GM13977 (cell line): ENCODE measurements around the gene CCDC78.
A peak's percentile ranks its signal among the peaks of the same experiment; 100 is the strongest.
"Not testable (repeated sequence)": the region's sequence is repeated elsewhere in the genome, so short reads cannot be mapped to it uniquely, and the experiment has no call there.

Source experiments
- DNase-seq: peaks from one replicate; pipeline ENCODE4 v3.0.0; 2012; ENCODE audit warnings: low spot score
- in situ Hi-C: fragments of 300-500 bp; cut with MboI; formaldehyde crosslinking; loops from one replicate; pipeline ENCODE4 v1.12.0; 2022; ENCODE audit warnings: low sequenced_read_pairs, low pct_unique_long_range_greater_than_20kb, mixed read lengths, inconsistent platforms; ENCODE audit not compliant: unreplicated experiment
- TF ChIP-seq, protein P1 (sequence below): IDR thresholded peaks from 2 replicates; pipeline ENCODE4 v1.5.1; 2012; ENCODE audit warnings: mild to moderate bottlenecking, control low read depth; ENCODE audit not compliant: insufficient read depth; ENCODE audit errors: extremely low read depth, missing control alignments

Gene CCDC78

DNA sequence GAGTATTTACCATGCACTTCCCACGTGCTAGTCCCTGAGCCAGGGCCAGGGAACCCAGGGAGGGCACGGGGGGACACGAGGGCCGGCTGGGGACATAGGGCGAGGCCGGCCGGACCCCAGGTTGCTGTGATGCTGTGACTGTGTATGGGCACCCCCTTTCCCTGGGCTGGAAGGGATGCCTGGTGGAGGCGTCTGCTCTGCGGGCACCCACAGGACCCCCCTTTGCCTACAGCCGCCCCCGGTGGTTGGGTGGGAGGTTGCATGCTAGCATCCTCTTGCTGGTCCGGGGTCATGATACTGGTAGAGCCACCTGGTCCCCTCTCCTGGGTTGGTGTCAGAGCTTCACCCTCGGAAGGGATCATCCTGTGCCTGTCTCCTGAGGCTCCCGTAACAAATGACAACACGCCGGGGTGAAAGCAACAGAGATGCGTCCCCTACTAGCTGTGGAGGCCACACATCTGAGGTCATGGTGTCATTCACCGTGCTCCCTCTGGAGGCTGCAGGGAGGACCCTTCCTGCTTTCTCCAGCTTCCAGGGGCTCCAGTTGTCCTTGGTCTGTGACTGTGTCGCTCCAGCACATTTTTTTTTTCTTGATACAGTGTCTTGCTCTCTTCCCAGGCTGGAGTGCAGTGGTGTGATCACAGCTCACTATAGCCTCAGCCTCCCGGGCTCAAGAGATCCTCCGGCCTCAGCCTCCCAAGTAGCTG, 17.7 kb upstream of the CCDC78 start:
- DNase-seq = no peak
- in situ Hi-C loops = no loop called here
- TF ChIP-seq, protein P1, sequence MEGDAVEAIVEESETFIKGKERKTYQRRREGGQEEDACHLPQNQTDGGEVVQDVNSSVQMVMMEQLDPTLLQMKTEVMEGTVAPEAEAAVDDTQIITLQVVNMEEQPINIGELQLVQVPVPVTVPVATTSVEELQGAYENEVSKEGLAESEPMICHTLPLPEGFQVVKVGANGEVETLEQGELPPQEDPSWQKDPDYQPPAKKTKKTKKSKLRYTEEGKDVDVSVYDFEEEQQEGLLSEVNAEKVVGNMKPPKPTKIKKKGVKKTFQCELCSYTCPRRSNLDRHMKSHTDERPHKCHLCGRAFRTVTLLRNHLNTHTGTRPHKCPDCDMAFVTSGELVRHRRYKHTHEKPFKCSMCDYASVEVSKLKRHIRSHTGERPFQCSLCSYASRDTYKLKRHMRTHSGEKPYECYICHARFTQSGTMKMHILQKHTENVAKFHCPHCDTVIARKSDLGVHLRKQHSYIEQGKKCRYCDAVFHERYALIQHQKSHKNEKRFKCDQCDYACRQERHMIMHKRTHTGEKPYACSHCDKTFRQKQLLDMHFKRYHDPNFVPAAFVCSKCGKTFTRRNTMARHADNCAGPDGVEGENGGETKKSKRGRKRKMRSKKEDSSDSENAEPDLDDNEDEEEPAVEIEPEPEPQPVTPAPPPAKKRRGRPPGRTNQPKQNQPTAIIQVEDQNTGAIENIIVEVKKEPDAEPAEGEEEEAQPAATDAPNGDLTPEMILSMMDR = no peak

DNA sequence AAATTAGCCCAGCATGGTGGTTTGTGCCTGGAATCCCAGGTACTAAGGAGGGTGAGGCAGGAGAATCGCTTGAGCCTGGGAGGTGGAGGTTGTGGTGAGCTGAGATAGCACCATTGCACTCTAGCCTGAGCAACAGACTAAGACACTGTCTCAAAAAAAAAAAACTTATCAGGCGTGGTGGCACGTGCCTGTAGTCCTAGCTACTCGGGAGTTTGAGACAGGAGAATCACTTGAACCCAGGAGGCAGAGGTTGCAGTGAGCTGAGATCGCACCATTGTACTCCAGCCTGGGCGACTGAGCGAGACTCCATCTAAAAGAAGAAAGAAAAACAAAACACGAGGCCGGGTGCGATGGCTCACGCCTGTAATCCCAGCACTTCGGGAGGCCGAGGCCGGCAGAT, 16.7 kb upstream of the CCDC78 start:
- DNase-seq, in situ Hi-C loops: not testable (repeated sequence)

DNA sequence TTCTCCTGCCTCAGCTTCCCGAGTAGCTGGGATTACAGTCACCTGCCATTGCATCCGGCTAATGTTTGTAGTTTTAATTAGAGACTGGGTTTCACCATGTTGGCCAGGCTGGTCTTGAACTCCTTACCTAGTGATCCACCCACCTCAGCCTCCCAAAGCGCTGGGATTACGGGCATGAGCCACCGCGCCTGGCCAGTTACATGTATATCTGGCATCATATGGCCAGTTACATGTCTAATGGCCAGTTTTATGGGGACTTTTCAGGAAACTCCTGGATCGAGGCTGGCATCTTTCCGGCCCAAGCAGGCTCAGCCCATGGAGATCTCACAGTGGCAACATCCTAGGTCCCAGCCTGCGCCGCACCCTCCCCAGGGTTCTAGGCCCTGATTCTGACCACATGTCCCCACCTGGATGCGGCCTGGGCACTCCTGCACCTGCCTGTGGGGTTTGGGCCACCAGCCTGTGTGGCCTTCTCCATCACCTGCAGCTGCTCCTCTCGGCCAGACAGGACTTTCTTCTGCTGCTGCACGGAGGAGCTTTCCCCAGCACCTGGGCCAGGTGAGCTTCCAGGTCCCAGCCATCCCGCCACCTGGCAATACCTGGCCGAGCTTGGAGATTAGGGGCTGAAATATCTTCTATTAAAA, 15.9 kb upstream of the CCDC78 start:
- no peak for DNase-seq
- TF ChIP-seq, protein P1 = no peak
- in situ Hi-C loops = no loop called here

DNA sequence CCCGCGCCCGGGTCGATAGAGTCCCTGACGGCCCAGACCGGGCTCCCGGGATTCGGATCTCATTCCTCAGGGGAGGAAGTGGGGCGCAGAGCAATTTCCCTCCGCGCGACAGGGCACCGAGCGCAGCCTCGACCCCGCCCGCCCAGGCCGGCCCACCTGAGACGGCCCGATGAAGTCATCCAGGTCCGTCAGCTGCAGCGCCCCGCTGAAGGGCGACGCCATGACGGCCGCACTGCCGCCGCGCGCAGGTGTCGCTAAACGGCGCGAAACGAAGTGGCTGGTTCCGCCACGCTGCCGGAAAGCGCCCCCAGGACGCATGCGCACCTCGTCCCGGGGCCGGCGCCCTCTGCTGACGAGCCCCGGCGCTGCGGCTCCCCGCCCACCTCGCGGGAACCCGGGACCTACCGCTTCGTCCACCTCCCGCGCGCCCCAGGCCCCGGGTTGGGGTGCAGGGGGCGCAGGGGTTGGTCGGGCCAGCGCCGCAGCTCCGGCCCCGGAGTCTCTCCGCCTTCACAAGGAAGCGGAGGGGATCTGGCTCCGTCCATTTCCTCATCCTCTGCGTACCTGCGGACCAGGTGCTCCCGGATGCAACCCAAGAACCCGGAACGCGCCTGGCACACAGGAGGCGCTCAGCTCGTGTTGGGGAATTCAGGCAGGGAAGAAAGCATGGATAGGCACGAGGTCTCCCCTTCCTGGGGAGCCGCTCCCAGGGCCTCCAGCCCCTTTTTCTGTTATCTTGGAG, 14.7 kb upstream of the CCDC78 start, which contains the start of gene CIAO3:
TSS of gene CIAO3 (minus strand) at position 234 of the 742 bp plus-strand sequence. CDS start at position 222, 12 bp downstream.
- TF ChIP-seq, protein P1 = peak; percentile 98
- in situ Hi-C loops = no loop called here
- peak; percentile 98 for DNase-seq

DNA sequence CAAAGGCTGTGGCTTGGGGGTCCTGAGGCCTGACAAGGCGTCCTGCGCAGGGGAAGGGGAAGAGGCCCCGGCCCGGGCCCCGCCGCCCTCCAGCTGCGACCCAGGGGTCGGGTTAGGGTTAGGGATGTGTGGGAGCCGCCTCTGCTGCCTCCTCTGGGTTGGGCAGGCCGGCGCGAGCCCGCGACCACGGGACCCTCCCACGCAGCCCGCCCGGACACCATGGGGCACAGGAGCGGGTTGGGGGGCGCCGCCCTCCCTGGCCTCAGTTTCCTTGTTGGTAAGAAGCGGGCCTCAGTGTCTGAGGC, 14.2 kb upstream of the CCDC78 start:
- TF ChIP-seq, protein P1 = no peak

DNA sequence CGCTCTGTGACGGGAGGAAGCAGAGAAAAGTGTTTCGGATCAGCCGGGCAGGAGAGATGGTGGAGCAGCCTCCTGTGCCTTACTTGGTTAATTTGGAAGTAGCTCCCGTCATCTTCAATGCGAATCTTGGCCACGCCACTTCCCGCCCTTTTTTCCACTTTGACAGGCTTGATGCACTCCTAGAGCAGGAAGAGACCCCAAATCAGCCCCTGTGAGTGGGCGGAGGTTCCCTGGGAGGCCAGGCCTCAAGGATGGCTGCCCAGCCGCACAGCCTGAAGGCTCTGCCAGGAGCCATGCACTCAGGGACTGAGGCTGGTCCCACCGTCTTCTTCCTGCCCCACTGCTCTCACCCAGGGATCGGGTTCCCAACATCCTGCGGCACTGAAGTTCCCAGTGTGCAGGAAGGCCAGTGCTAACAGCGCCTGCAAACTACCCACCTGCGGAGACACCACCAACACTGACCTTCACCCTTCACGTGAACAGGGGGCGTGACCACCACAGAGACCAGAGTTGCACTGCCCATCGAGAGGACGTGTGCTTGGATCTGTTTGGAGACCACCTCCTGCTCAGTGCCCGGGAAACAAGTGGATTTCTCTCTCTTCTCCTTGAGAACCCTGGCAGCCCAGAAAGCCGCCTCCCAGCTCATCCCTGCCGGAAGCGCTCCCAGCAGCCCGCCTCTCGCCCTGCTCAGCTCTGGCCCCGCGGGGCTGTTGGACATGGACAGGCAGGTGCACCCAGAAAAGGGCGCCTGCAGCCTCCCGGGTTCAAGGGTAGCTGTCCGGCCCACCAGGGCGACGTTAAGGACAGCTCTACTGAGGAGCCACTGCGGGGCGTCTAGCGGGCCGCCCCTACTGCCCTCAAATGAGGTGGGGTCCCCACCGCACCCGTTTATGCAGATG, 13.6 kb upstream of the CCDC78 start:
- in situ Hi-C loops = no loop called here
- no peak for DNase-seq
- TF ChIP-seq, protein P1 = no peak

More for the DNA sequence above, 14.2 kb upstream of the CCDC78 start:
- in situ Hi-C loops = no loop called here
- DNase-seq = no peak
